ENCODE data around the gene RNASE3. TPM values are rescaled to one million over a fixed set of nuclear protein-coding genes. Genes with fewer than 3 reads are reported as not detected.

The RNASE3 gene
- total RNA-seq (2022; extraction: Qiagen RNA extraction; ENCODE audit: low read depth) = not detected in 5 replicates

DNA sequence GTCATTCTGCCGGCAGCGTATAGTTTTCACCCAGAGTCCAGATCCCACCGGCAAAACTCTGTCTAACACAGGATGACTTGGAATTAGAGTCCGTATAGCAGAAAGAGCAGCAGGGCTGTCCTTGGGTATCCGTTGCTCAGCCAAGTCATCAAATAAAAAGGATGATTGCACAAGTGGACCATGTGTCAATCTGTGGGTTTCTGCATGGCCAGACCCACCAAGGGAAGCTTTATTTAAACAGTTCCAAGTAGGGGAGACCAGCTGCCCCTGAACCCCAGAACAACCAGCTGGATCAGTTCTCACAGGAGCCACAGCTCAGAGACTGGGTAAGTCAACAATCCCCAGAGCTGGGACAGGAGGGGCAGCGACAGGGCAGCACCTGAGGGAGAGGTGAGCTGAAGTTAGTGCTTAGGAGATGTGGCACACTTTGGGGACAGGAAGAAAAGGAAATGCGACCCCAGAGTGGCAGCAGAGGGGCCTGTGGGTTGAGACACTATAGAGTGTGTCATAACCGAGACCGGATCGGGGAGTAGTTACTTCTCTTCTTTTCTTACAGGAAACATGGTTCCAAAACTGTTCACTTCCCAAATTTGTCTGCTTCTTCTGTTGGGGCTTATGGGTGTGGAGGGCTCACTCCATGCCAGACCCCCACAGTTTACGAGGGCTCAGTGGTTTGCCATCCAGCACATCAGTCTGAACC, at the start of gene RNASE3:
Gene RNASE3, plus strand, starts transcription at position 260 of the 700 bp plus-strand sequence. Its CDS starts 302 bp downstream, at position 562.

Other genes with a start within 250 kb of the RNASE3 start
- not detected in 5 replicates for gene OR6S1, start 249.7 kb upstream of the RNASE3 start, total RNA-seq (2022; extraction: Qiagen RNA extraction; ENCODE audit: low read depth)
- 5.8 to 11.8 TPM (median 8.6 TPM) in 5 replicates for gene RNASE4, start 206.8 kb upstream of the RNASE3 start, total RNA-seq (2022; extraction: Qiagen RNA extraction; ENCODE audit: low read depth)
- gene ANG, start 202.6 kb upstream of the RNASE3 start, total RNA-seq (2022; extraction: Qiagen RNA extraction; ENCODE audit: low read depth) = 8.0 to 11.2 TPM (median 8.6 TPM) in 5 replicates
- gene EDDM3A, start 145.5 kb upstream of the RNASE3 start, total RNA-seq (2022; extraction: Qiagen RNA extraction; ENCODE audit: low read depth) = not detected in 5 replicates
- gene EDDM3B, start 123.0 kb upstream of the RNASE3 start, total RNA-seq (2022; extraction: Qiagen RNA extraction; ENCODE audit: low read depth) = not detected in 5 replicates
- gene RNASE6, start 110.1 kb upstream of the RNASE3 start, total RNA-seq (2022; extraction: Qiagen RNA extraction; ENCODE audit: low read depth) = not detected in 5 replicates
- 0.22 to 0.36 TPM (median 0.26 TPM) in 4 of 5 replicates, not detected in the other for gene RNASE1, start 88.5 kb upstream of the RNASE3 start, total RNA-seq (2022; extraction: Qiagen RNA extraction; ENCODE audit: low read depth)
- gene RNASE2, start 64.1 kb downstream of the RNASE3 start, total RNA-seq (2022; extraction: Qiagen RNA extraction; ENCODE audit: low read depth) = not detected in 5 replicates
- 70.0 to 77.7 TPM (median 75.4 TPM) in 5 replicates for gene METTL17, start 98.6 kb downstream of the RNASE3 start, total RNA-seq (2022; extraction: Qiagen RNA extraction; ENCODE audit: low read depth)
- 0.09 TPM in 1 of 5 replicates, not detected in the others for gene SLC39A2, start 107.9 kb downstream of the RNASE3 start, total RNA-seq (2022; extraction: Qiagen RNA extraction; ENCODE audit: low read depth)
- 2.8 to 3.7 TPM (median 3.0 TPM) in 5 replicates for gene NDRG2, start 133.7 kb downstream of the RNASE3 start, total RNA-seq (2022; extraction: Qiagen RNA extraction; ENCODE audit: low read depth)
- not detected in 5 replicates for gene TPPP2, start 138.8 kb downstream of the RNASE3 start, total RNA-seq (2022; extraction: Qiagen RNA extraction; ENCODE audit: low read depth)
- not detected in 5 replicates for gene RNASE13, start 143.4 kb downstream of the RNASE3 start, total RNA-seq (2022; extraction: Qiagen RNA extraction; ENCODE audit: low read depth)
- not detected in 5 replicates for gene RNASE7, start 151.0 kb downstream of the RNASE3 start, total RNA-seq (2022; extraction: Qiagen RNA extraction; ENCODE audit: low read depth)
- gene RNASE8, start 166.4 kb downstream of the RNASE3 start, total RNA-seq (2022; extraction: Qiagen RNA extraction; ENCODE audit: low read depth) = not detected in 5 replicates
- gene ARHGEF40, start 178.9 kb downstream of the RNASE3 start, total RNA-seq (2022; extraction: Qiagen RNA extraction; ENCODE audit: low read depth) = 10.3 to 13.8 TPM (median 12.3 TPM) in 5 replicates
- gene ZNF219, start 207.3 kb downstream of the RNASE3 start, total RNA-seq (2022; extraction: Qiagen RNA extraction; ENCODE audit: low read depth) = 19.5 to 32.9 TPM (median 29.0 TPM) in 5 replicates
- 0.37 to 1.4 TPM (median 1.1 TPM) in 5 replicates for gene TMEM253, start 209.7 kb downstream of the RNASE3 start, total RNA-seq (2022; extraction: Qiagen RNA extraction; ENCODE audit: low read depth)

Data from A549 treated with DMSO at 1 μM for 4 hours (cell line).